RWPE1 (cell line): ENCODE measurements around the gene TAF5L.

ENCODE experiments used
- CTCF ChIA-PET: fragments of 350-600 bp; sonication (Branson Sonifier 250); formaldehyde crosslinking; extraction: SDS; loops from one replicate; lab custom pipeline; 2021; lab: Yijun Ruan, JAX
- POLR2A ChIA-PET: fragments of 400-600 bp; formaldehyde crosslinking; extraction: SDS; loops from one replicate; lab custom pipeline; 2020; ENCODE audit warnings: antibody characterized with exemption; ENCODE audit not compliant: low non-redundant PET; lab: Yijun Ruan, JAX
- DNase-seq: peaks from one replicate; pipeline ENCODE4 v3.0.0; 2012; ENCODE audit warnings: low spot score
- H3K27ac ChIP-seq: fragments of 450-650 bp; 2 replicates; pipeline ENCODE4 v1.5.1; 2017
- CTCF ChIP-seq: fragments of 450-650 bp; conservative IDR thresholded peaks from 2 replicates; pipeline ENCODE4 v1.5.1; 2017; ENCODE audit warnings: low read depth, mild to moderate bottlenecking

Gene TAF5L

GRCh38 chr1:229574679-229575442 is 51.1 kb downstream of the TAF5L start:
- TF ChIP-seq CTCF: no peak
- CTCF ChIA-PET: no interaction called here
- DNase-seq: no peak
- H3K27ac ChIP-seq: no peak overlapping the region
- POLR2A ChIA-PET: no interaction called here

- no peak for TF ChIP-seq CTCF
- H3K27ac ChIP-seq: no peak overlapping the region
- CTCF ChIA-PET: no interaction called here
- DNase-seq: no peak
- POLR2A ChIA-PET: no interaction called here
Observed at GRCh38 chr1:229572286-229572685, 53.6 kb downstream of the TAF5L start.

GRCh38 chr1:229570891-229571516 is 54.9 kb downstream of the TAF5L start:
- no peak for DNase-seq
- POLR2A ChIA-PET: no interaction called here
- no peak for TF ChIP-seq CTCF
- CTCF ChIA-PET: interaction anchor here (0.8 kb wide), 1 partner anchor 90 kb away, joined by 3 read pairs; no protein-coding TSS in a partner anchor
- H3K27ac ChIP-seq: no peak overlapping the region

GRCh38 chr1:229570305-229570704 is 55.6 kb downstream of the TAF5L start:
- H3K27ac ChIP-seq: no peak overlapping the region
- ChIA-PET CTCF (no interaction called here), POLR2A (no interaction called here)
- no peak for DNase-seq
- no peak for TF ChIP-seq CTCF

- no peak for DNase-seq
- H3K27ac ChIP-seq: no peak overlapping the region
- TF ChIP-seq CTCF: no peak
- POLR2A ChIA-PET: no interaction called here
- CTCF ChIA-PET: interaction anchor here (1.0 kb wide), 1 partner anchor 9 kb away, joined by 4 read pairs; the partner anchor contains the start of gene ABCB10
Observed at GRCh38 chr1:229567109-229567868, 58.6 kb downstream of the TAF5L start.

- POLR2A ChIA-PET: no interaction called here
- no peak overlapping the region for H3K27ac ChIP-seq
- DNase-seq: no peak
- TF ChIP-seq CTCF: no peak
- CTCF ChIA-PET: no interaction called here
Observed at GRCh38 chr1:229563701-229564100, 62.2 kb downstream of the TAF5L start.
